HEK293T (cell line): ENCODE data around the gene ADAM23.

Experiments
- CTBP1 ChIP-seq: fragments of 450-650 bp; IDR thresholded peaks from 2 replicates; pipeline ENCODE4 v1.6.1; 2016; ENCODE audit warnings: borderline replicate concordance
- TARDBP ChIP-seq: fragments of 450-650 bp; IDR thresholded peaks from 2 replicates; pipeline ENCODE4 v1.6.1; 2016
- ZNF384 ChIP-seq: fragments of 450-650 bp; IDR thresholded peaks from 2 replicates; pipeline ENCODE4 v1.6.1; 2016

DNA sequence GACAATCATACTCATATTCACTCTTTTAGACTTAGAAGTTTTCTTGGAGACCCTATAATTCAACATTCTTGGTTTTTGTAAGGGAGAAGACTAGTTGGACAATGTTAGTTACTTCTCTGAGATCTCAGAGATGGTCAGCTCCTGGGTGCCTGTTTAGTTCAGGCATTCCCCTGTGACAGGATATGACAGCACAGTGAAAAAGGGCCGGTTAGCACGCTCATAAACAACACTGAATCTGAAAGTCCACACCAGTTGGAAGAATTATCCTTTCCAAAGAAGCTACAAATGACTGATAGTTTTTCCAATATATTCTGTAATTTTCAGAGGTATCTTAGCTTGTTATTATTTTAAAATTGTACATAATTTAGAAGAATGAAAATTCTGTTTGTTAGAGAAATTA, 75.7 kb downstream of the ADAM23 start:
- TF ChIP-seq ZNF384 (no peak), TARDBP (no peak), CTBP1 (no peak)
